ENCODE measurements around the gene B4GALT5.
"Not testable (repeated sequence)": the region's sequence is repeated elsewhere in the genome, so short reads cannot be mapped to it uniquely, and the experiment has no call there.

The B4GALT5 gene

GRCh38 chr20:49615401-49616153 is 98.1 kb downstream of the B4GALT5 start:
- Histone ChIP-seq H3K36me3 (ENCODE audit: control insufficient read depth, insufficient read depth, low read length) (no peaks in the 10 kb centered on the region), H3K4me3 (ENCODE audit: extremely low read depth, insufficient read depth, low read length, poor library complexity, severe bottlenecking) (no peak overlapping the region), H3K27ac (ENCODE audit: low read depth, low read length, severe bottlenecking) (no peak overlapping the region), H3K4me1 (ENCODE audit: control insufficient read depth, insufficient read depth, low read length, poor library complexity, severe bottlenecking) (peaks cover 2% of the 10 kb centered on the region), H3K9me3 (ENCODE audit: control insufficient read depth, low read length) (no peaks in the 10 kb centered on the region)
- 86 to 87% methylated on average over 13 to 14 of the region's 15 CpGs for WGBS, 2 experiments (ENCODE audit: insufficient coverage in 2 of 2)

GRCh38 chr20:49615051-49615400 is 98.7 kb downstream of the B4GALT5 start:
- H3K9me3 ChIP-seq (ENCODE audit: control insufficient read depth, low read length); H3K4me3 ChIP-seq (ENCODE audit: extremely low read depth, insufficient read depth, low read length, poor library complexity, severe bottlenecking); H3K36me3 ChIP-seq (ENCODE audit: control insufficient read depth, insufficient read depth, low read length); H3K27ac ChIP-seq (ENCODE audit: low read depth, low read length, severe bottlenecking); H3K4me1 ChIP-seq (ENCODE audit: control insufficient read depth, insufficient read depth, low read length, poor library complexity, severe bottlenecking): not testable (repeated sequence)
- WGBS, 2 experiments (ENCODE audit: insufficient coverage in 2 of 2), result 90 to 93% methylated on average over 6 to 7 of the region's 8 CpGs

- no peak overlapping the region for H3K4me3 ChIP-seq (ENCODE audit: extremely low read depth, insufficient read depth, low read length, poor library complexity, severe bottlenecking)
- H3K36me3 ChIP-seq (ENCODE audit: control insufficient read depth, insufficient read depth, low read length), result no peaks in the 10 kb centered on the region
- H3K4me1 ChIP-seq (ENCODE audit: control insufficient read depth, insufficient read depth, low read length, poor library complexity, severe bottlenecking), result peaks cover 2% of the 10 kb centered on the region
- H3K27ac ChIP-seq (ENCODE audit: low read depth, low read length, severe bottlenecking), result no peak overlapping the region
- no peaks in the 10 kb centered on the region for H3K9me3 ChIP-seq (ENCODE audit: control insufficient read depth, low read length)
- WGBS, 2 experiments (ENCODE audit: insufficient coverage in 2 of 2), result 77 to 90% methylated on average over 5 to 9 of the region's 13 CpGs
These were observed 99.2 kb downstream of the B4GALT5 start for GRCh38 chr20:49614338-49615050.

GRCh38 chr20:49612127-49612738 is 101.4 kb downstream of the B4GALT5 start:
- Histone ChIP-seq H3K4me1 (ENCODE audit: control insufficient read depth, insufficient read depth, low read length, poor library complexity, severe bottlenecking) (peaks cover 2% of the 10 kb centered on the region), H3K4me3 (ENCODE audit: extremely low read depth, insufficient read depth, low read length, poor library complexity, severe bottlenecking) (no peak overlapping the region), H3K27ac (ENCODE audit: low read depth, low read length, severe bottlenecking) (no peak overlapping the region), H3K36me3 (ENCODE audit: control insufficient read depth, insufficient read depth, low read length) (no peaks in the 10 kb centered on the region), H3K9me3 (ENCODE audit: control insufficient read depth, low read length) (no peaks in the 10 kb centered on the region)
- 93% methylated on average over 6 of the region's 6 CpGs for WGBS, 2 experiments (ENCODE audit: insufficient coverage in 2 of 2)

- H3K4me1 ChIP-seq (ENCODE audit: control insufficient read depth, insufficient read depth, low read length, poor library complexity, severe bottlenecking); H3K4me3 ChIP-seq (ENCODE audit: extremely low read depth, insufficient read depth, low read length, poor library complexity, severe bottlenecking): not testable (repeated sequence)
- WGBS, 2 experiments (ENCODE audit: insufficient coverage in 2 of 2), result 82 to 88% methylated on average over 3 of the region's 6 CpGs
These were observed 102.0 kb downstream of the B4GALT5 start for GRCh38 chr20:49611539-49612126.

GRCh38 chr20:49610691-49611538 is 102.8 kb downstream of the B4GALT5 start:
- no peaks in the 10 kb centered on the region for H3K36me3 ChIP-seq (ENCODE audit: control insufficient read depth, insufficient read depth, low read length)
- H3K4me3 ChIP-seq (ENCODE audit: extremely low read depth, insufficient read depth, low read length, poor library complexity, severe bottlenecking), result peak overlapping the region; percentile 22
- peaks cover 2% of the 10 kb centered on the region for H3K4me1 ChIP-seq (ENCODE audit: control insufficient read depth, insufficient read depth, low read length, poor library complexity, severe bottlenecking)
- H3K9me3 ChIP-seq (ENCODE audit: control insufficient read depth, low read length), result no peaks in the 10 kb centered on the region
- no peak overlapping the region for H3K27ac ChIP-seq (ENCODE audit: low read depth, low read length, severe bottlenecking)
- 17 to 18% methylated on average over 41 to 47 of the region's 48 CpGs for WGBS, 2 experiments (ENCODE audit: insufficient coverage in 2 of 2)

More at GRCh38 chr20:49611539-49612126, 102.0 kb downstream of the B4GALT5 start:
- H3K9me3 ChIP-seq (ENCODE audit: control insufficient read depth, low read length); H3K27ac ChIP-seq (ENCODE audit: low read depth, low read length, severe bottlenecking); H3K36me3 ChIP-seq (ENCODE audit: control insufficient read depth, insufficient read depth, low read length): not testable (repeated sequence)

GRCh38 chr20:49608752-49609670 is 104.7 kb downstream of the B4GALT5 start:
- 3 to 5% methylated on average over 14 to 15 of the region's 17 CpGs for WGBS, 2 experiments (ENCODE audit: insufficient coverage in 2 of 2)
- H3K27ac ChIP-seq (ENCODE audit: low read depth, low read length, severe bottlenecking), result no peak overlapping the region
- no peaks in the 10 kb centered on the region for H3K36me3 ChIP-seq (ENCODE audit: control insufficient read depth, insufficient read depth, low read length)
- H3K4me1 ChIP-seq (ENCODE audit: control insufficient read depth, insufficient read depth, low read length, poor library complexity, severe bottlenecking), result peaks cover 2% of the 10 kb centered on the region
- H3K9me3 ChIP-seq (ENCODE audit: control insufficient read depth, low read length), result no peaks in the 10 kb centered on the region
- no peak overlapping the region for H3K4me3 ChIP-seq (ENCODE audit: extremely low read depth, insufficient read depth, low read length, poor library complexity, severe bottlenecking)

- no peaks in the 10 kb centered on the region for H3K36me3 ChIP-seq (ENCODE audit: control insufficient read depth, insufficient read depth, low read length)
- H3K4me1 ChIP-seq (ENCODE audit: control insufficient read depth, insufficient read depth, low read length, poor library complexity, severe bottlenecking), result peaks cover 2% of the 10 kb centered on the region
- 100% methylated on average over 1 of the region's 1 CpG for WGBS, 2 experiments (ENCODE audit: insufficient coverage in 2 of 2)
- H3K27ac ChIP-seq (ENCODE audit: low read depth, low read length, severe bottlenecking), result no peak overlapping the region
- H3K4me3 ChIP-seq (ENCODE audit: extremely low read depth, insufficient read depth, low read length, poor library complexity, severe bottlenecking), result no peak overlapping the region
- no peaks in the 10 kb centered on the region for H3K9me3 ChIP-seq (ENCODE audit: control insufficient read depth, low read length)
These were observed 106.1 kb downstream of the B4GALT5 start for GRCh38 chr20:49607568-49607967.

- 56 to 57% methylated on average over 11 of the region's 11 CpGs for WGBS, 2 experiments (ENCODE audit: insufficient coverage in 2 of 2)
- H3K36me3 ChIP-seq (ENCODE audit: control insufficient read depth, insufficient read depth, low read length), result no peaks in the 10 kb centered on the region
These were observed 110.5 kb downstream of the B4GALT5 start for GRCh38 chr20:49603209-49603627.

More at GRCh38 chr20:49603209-49603627, 110.5 kb downstream of the B4GALT5 start:
- Histone ChIP-seq H3K4me3 (ENCODE audit: extremely low read depth, insufficient read depth, low read length, poor library complexity, severe bottlenecking) (no peak overlapping the region), H3K9me3 (ENCODE audit: control insufficient read depth, low read length) (no peaks in the 10 kb centered on the region), H3K27ac (ENCODE audit: low read depth, low read length, severe bottlenecking) (no peak overlapping the region), H3K4me1 (ENCODE audit: control insufficient read depth, insufficient read depth, low read length, poor library complexity, severe bottlenecking) (no peaks in the 10 kb centered on the region)

Data from mesodermal cell (in vitro differentiated cells).